Prostate gland (tissue), 2 donors: ENCODE measurements around the gene RTN1. TPM values are rescaled to one million over a fixed set of nuclear protein-coding genes. Genes with fewer than 3 reads are reported as not detected.

Experiments
- DNase-seq: peaks from one replicate; pipeline ENCODE4 v3.0.0-alpha.2; 2019; ENCODE audit warnings: low spot score
- H3K27ac ChIP-seq, 2 donors: fragments of 200-600 bp; sonication (generic); 2 replicates each; pipeline ENCODE4 v1.5.1; 2017 to 2019
- H3K27me3 ChIP-seq: fragments of 200-600 bp; sonication (generic); replicated peaks from 2 replicates; pipeline ENCODE4 v1.5.1; 2019; ENCODE audit not compliant: insufficient read depth
- H3K36me3 ChIP-seq, 2 donors: fragments of 200-600 bp; sonication (generic); 1 replicate in 1 of 2; 2 replicates in 1 of 2; pipeline versions ENCODE4 v1.5.1 to v1.8.1; 2017 to 2019
- H3K4me1 ChIP-seq: fragments of 200-600 bp; sonication (generic); replicated peaks from 2 replicates; pipeline ENCODE4 v1.5.1; 2019
- H3K4me3 ChIP-seq, 2 donors: fragments of 200-600 bp; sonication (generic); 2 replicates each; pipeline ENCODE4 v1.5.1; 2017 to 2019
- H3K9me3 ChIP-seq: fragments of 200-600 bp; sonication (generic); 2 replicates; pipeline ENCODE4 v1.5.1; 2017
- CTCF ChIP-seq, 4 experiments: fragments of 200-600 bp in 2 of 4; fragments of 450-650 bp in 2 of 4; sonication (generic) in 2 of 4; IDR thresholded peaks; 1 replicate in 3 of 4; 2 replicates in 1 of 4; pipeline ENCODE4 v1.5.1; 2016 to 2019; ENCODE audit warnings: antibody characterized with exemption in 4 of 4, mild to moderate bottlenecking in 2 of 4, moderate library complexity in 2 of 4
- POLR2A ChIP-seq: fragments of 450-650 bp; IDR thresholded peaks from one replicate; pipeline ENCODE4 v1.6.1; 2016; ENCODE audit warnings: antibody characterized with exemption, mild to moderate bottlenecking
- POLR2AphosphoS5 ChIP-seq: sonication (generic); formaldehyde crosslinking; IDR thresholded peaks from one replicate; pipeline ENCODE4 v1.6.1; 2017; ENCODE audit warnings: antibody characterized with exemption
- WGBS: methylation state at CpG from one replicate; pipeline ENCODE4 v1.1.5; 2018; 5-methylcytosine and 5-hydroxymethylcytosine counted together
- intact Hi-C: fragments of 100-400 bp; cut with DNase I; formaldehyde crosslinking; loops from one replicate; pipeline ENCODE4 v1.14.2; 2022
- total RNA-seq, 2 donors: library from RNA; depleted of rRNA; stranded (reverse); fragments of >200 nt; gene quantifications; one replicate each; pipeline ENCODE4 v1.1.0, GENCODE V29; 2016

Gene RTN1
- total RNA-seq, 2 donors from 2014 or later: 21.6 to 121 TPM

GRCh38 chr14:59678352-59678751 lies 192.2 kb downstream of the RTN1 start:
- no peaks in the 10 kb centered on the region for H3K9me3 ChIP-seq
- no peaks in the 10 kb centered on the region for H3K27me3 ChIP-seq
- TF ChIP-seq POLR2A (no peak), POLR2AphosphoS5 (no peak), CTCF (IDR thresholded peaks at IDR 0.05) (no peak)
- no peaks in the 10 kb centered on the region for H3K4me1 ChIP-seq
- no peak for DNase-seq
- WGBS: 87% methylated on average over 2 of the region's 2 CpGs
- no peak overlapping the region for H3K27ac ChIP-seq
- H3K4me3 ChIP-seq: no peak overlapping the region
- H3K36me3 ChIP-seq: no peaks in the 10 kb centered on the region
- intact Hi-C loops: no loop called here

- DNase-seq: no peak
- no peaks in the 10 kb centered on the region for H3K36me3 ChIP-seq
- 36% methylated on average over 3 of the region's 3 CpGs for WGBS
- no peaks in the 10 kb centered on the region for H3K9me3 ChIP-seq
- H3K27me3 ChIP-seq: no peaks in the 10 kb centered on the region
- intact Hi-C loops: no loop called here
- H3K27ac ChIP-seq: no peak overlapping the region
- H3K4me1 ChIP-seq: no peaks in the 10 kb centered on the region
- no peak overlapping the region for H3K4me3 ChIP-seq
- no peak for TF ChIP-seq CTCF (IDR thresholded peaks at IDR 0.05)
- no peak for TF ChIP-seq POLR2A
- TF ChIP-seq POLR2AphosphoS5: no peak
These were observed 192.8 kb downstream of the RTN1 start for GRCh38 chr14:59677771-59678231.

- no peak overlapping the region for H3K4me3 ChIP-seq
- H3K27ac ChIP-seq: no peak overlapping the region
- intact Hi-C loops: no loop called here
- 92% methylated on average over 1 of the region's 1 CpG for whole genome bisulfite sequencing
- no peaks in the 10 kb centered on the region for H3K4me1 ChIP-seq
- H3K27me3 ChIP-seq: no peaks in the 10 kb centered on the region
- no peak for TF ChIP-seq POLR2A
- no peak for TF ChIP-seq CTCF (IDR thresholded peaks at IDR 0.05)
- TF ChIP-seq POLR2AphosphoS5: no peak
- H3K36me3 ChIP-seq: no peaks in the 10 kb centered on the region
- H3K9me3 ChIP-seq: no peaks in the 10 kb centered on the region
- no peak for DNase-seq
These were observed 195.2 kb downstream of the RTN1 start for GRCh38 chr14:59675394-59675793.

- no peak for DNase-seq
- Histone ChIP-seq H3K4me3 (no peak overlapping the region), H3K27ac (no peak overlapping the region), H3K27me3 (no peaks in the 10 kb centered on the region), H3K36me3 (no peaks in the 10 kb centered on the region), H3K9me3 (no peaks in the 10 kb centered on the region), H3K4me1 (no peaks in the 10 kb centered on the region)
- WGBS: 47% methylated on average over 2 of the region's 2 CpGs
- intact Hi-C loops: no loop called here
- TF ChIP-seq CTCF (IDR thresholded peaks at IDR 0.05) (no peak), POLR2AphosphoS5 (no peak), POLR2A (no peak)
These were observed 205.8 kb downstream of the RTN1 start for GRCh38 chr14:59664741-59665140.

GRCh38 chr14:59657769-59658168 lies 212.8 kb downstream of the RTN1 start:
- Histone ChIP-seq H3K4me1 (no peaks in the 10 kb centered on the region), H3K36me3 (no peaks in the 10 kb centered on the region), H3K27ac (no peak overlapping the region), H3K9me3 (no peaks in the 10 kb centered on the region), H3K4me3 (no peak overlapping the region), H3K27me3 (no peaks in the 10 kb centered on the region)
- WGBS: 67% methylated on average over 7 of the region's 7 CpGs
- intact Hi-C loops: no loop called here
- DNase-seq: no peak
- TF ChIP-seq CTCF (IDR thresholded peaks at IDR 0.05) (no peak), POLR2AphosphoS5 (no peak), POLR2A (no peak)
